ENCODE results near the gene ABCF3. TPM values are rescaled to one million over a fixed set of nuclear protein-coding genes. Genes with fewer than 3 reads are reported as not detected.

Gene ABCF3
- total and polyA plus RNA-seq, 2 of the 13 experiments (the other 11 are each of a cell fraction or from before 2014, with no cell fraction given), result 38.8 to 46.5 TPM

GRCh38 chr3:184156522-184156955, 29.5 kb upstream of the ABCF3 start (continued):
- TF ChIP-seq MTA1 (CRISPR knock-in tag; IDR thresholded peaks at IDR 0.05; ENCODE audit: borderline replicate concordance) (no peak), ZFP36 (IDR thresholded peaks at IDR 0.05; ENCODE audit: borderline replicate concordance, low read depth, low read length, partially characterized antibody) (no peak), ZNF652 (CRISPR knock-in tag; IDR thresholded peaks at IDR 0.05; ENCODE audit: borderline replicate concordance, low read depth) (no peak), ZNF891 (CRISPR knock-in tag; IDR thresholded peaks at IDR 0.05) (no peak), ESRRA (CRISPR knock-in tag; IDR thresholded peaks at IDR 0.05; ENCODE audit: low read depth) (no peak), ZNF576 (CRISPR knock-in tag; IDR thresholded peaks at IDR 0.05) (no peak), ZNF430 (CRISPR knock-in tag; IDR thresholded peaks at IDR 0.05) (no peak), ZKSCAN8 (CRISPR knock-in tag; IDR thresholded peaks at IDR 0.05; ENCODE audit: borderline replicate concordance) (no peak), EZH2 (conservative IDR thresholded peaks at IDR 0.05; ENCODE audit: low read depth, low read length) (no peak), ZNF792 (CRISPR knock-in tag; IDR thresholded peaks at IDR 0.05) (no peak), KDM5B (CRISPR knock-in tag; IDR thresholded peaks at IDR 0.05; ENCODE audit: borderline replicate concordance) (no peak), SIN3B (IDR thresholded peaks at IDR 0.05; ENCODE audit: low read length) (no peak), ZFAT (CRISPR knock-in tag; conservative IDR thresholded peaks at IDR 0.05) (no peak), ZNF850 (CRISPR knock-in tag; conservative IDR thresholded peaks at IDR 0.05) (no peak), NFKB2 (CRISPR knock-in tag; IDR thresholded peaks at IDR 0.05; ENCODE audit: borderline replicate concordance) (no peak; the same call in 1 of the 2 replicates), BORCS8-MEF2B (CRISPR knock-in tag; IDR thresholded peaks at IDR 0.05) (peak; percentile 28; the same call in 1 of the 2 replicates), FOXK1 (CRISPR knock-in tag; IDR thresholded peaks at IDR 0.05; ENCODE audit: borderline replicate concordance, low read depth) (no peak), RFXAP (CRISPR knock-in tag; IDR thresholded peaks at IDR 0.05; ENCODE audit: borderline replicate concordance) (no peak; the same call in 1 of the 2 replicates), ZNF775 (CRISPR knock-in tag; IDR thresholded peaks at IDR 0.05; ENCODE audit: borderline replicate concordance) (0 out of 2 replicates have a peak, but pooled peaks have one; percentile 68), ZNF570 (CRISPR knock-in tag; IDR thresholded peaks at IDR 0.05; ENCODE audit: borderline replicate concordance) (no peak), HOXA5 (CRISPR knock-in tag; IDR thresholded peaks at IDR 0.05) (no peak), CREM (IDR thresholded peaks at IDR 0.05) (no peak), CREM (CRISPR knock-in tag; IDR thresholded peaks at IDR 0.05) (no peak), NFYB (CRISPR knock-in tag; IDR thresholded peaks at IDR 0.05) (no peak; the same call in 1 of the 2 replicates), ZNF333 (CRISPR knock-in tag; IDR thresholded peaks at IDR 0.05; ENCODE audit: borderline replicate concordance) (no peak), ZNF749 (CRISPR knock-in tag; IDR thresholded peaks at IDR 0.05; ENCODE audit: borderline replicate concordance) (no peak), GATAD1 (CRISPR knock-in tag; IDR thresholded peaks at IDR 0.05) (no peak), HMG20B (CRISPR knock-in tag; conservative IDR thresholded peaks at IDR 0.05) (no peak), CREB3 (CRISPR knock-in tag; IDR thresholded peaks at IDR 0.05) (no peak), NFE2L2 (IDR thresholded peaks at IDR 0.05; ENCODE audit: low read length) (no peak), ZNF275 (CRISPR knock-in tag; IDR thresholded peaks at IDR 0.05; ENCODE audit: borderline replicate concordance) (no peak)

Data from HepG2 (cell line).